ENCODE results near the gene KNSTRN. TPM values are rescaled to one million over a fixed set of nuclear protein-coding genes. Genes with fewer than 3 reads are reported as not detected.

KNSTRN gene
- total and polyA plus RNA-seq, 2 donors (not counting 3 experiments of a cell fraction or from before 2014, with no cell fraction given): 24.4 to 61.4 TPM

- DNase-seq (ENCODE audit: low read depth, low spot score): no peak
- no peak overlapping the region for H2AFZ ChIP-seq (ENCODE audit: low read depth, low read length)
- H3K27ac ChIP-seq (ENCODE audit: insufficient read depth, low read depth, low read length): no peak overlapping the region
- dilution Hi-C loops (cut with MboI; ENCODE audit: extremely low pct_ligation_motif_present, low sequenced_read_pairs): no loop called here
- no peak overlapping the region for H3K4me2 ChIP-seq (ENCODE audit: insufficient read depth, low read length)
- H3K9me1 ChIP-seq (replicated peaks; ENCODE audit: control insufficient read depth, extremely low read depth, insufficient read depth, low read length): no peaks in the 10 kb centered on the region
- CTCF ChIA-PET: interaction anchor here (1.6 to 3.2 kb wide), 4 partner anchors 11 to 77 kb away, joined by 9 to 66 read pairs (median 36); partner anchors contain the start of gene DISP2
- peaks cover 29% of the 10 kb centered on the region for H3K4me1 ChIP-seq (ENCODE audit: control insufficient read depth, extremely low read depth, insufficient read depth, low read length)
- no peaks in the 10 kb centered on the region for H3K9me3 ChIP-seq (replicated peaks; ENCODE audit: control insufficient read depth, insufficient read depth, low read length)
- no peaks in the 10 kb centered on the region for H3K79me2 ChIP-seq (ENCODE audit: control insufficient read depth, insufficient read depth, low read length)
- peaks cover 0 to 2% of the 10 kb centered on the region in 2 experiments for H3K27me3 ChIP-seq (ENCODE audit: control insufficient read depth in 2 of 2, insufficient read depth in 2 of 2, low read length in 2 of 2)
- no peaks in the 10 kb centered on the region for H4K20me1 ChIP-seq (replicated peaks; ENCODE audit: control insufficient read depth, extremely low read depth, insufficient read depth, low read length)
- TF ChIP-seq GATA2 (IDR thresholded peaks at IDR 0.05; ENCODE audit: insufficient read depth, insufficient read length, low read depth, low read length) (no peak), POLR2AphosphoS5 (IDR thresholded peaks at IDR 0.05; ENCODE audit: insufficient read depth, low read depth, low read length) (no peak), EZH2 (IDR thresholded peaks at IDR 0.05; ENCODE audit: borderline replicate concordance, low read depth, low read length, severe bottlenecking) (no peak), MYC (IDR thresholded peaks at IDR 0.05; ENCODE audit: low read depth, low read length) (no peak), FOS (IDR thresholded peaks at IDR 0.05; ENCODE audit: borderline replicate concordance, insufficient read depth, low read length) (no peak), CTCF (IDR thresholded peaks at IDR 0.05; ENCODE audit: extremely low read depth in 1 of 2, insufficient read depth in 1 of 2, low read depth in 1 of 2, low read length in 2 of 2) (no peak), JUN (IDR thresholded peaks at IDR 0.05; ENCODE audit: borderline replicate concordance, insufficient read depth, insufficient read length, low read depth) (no peak), POLR2A (IDR thresholded peaks at IDR 0.05; ENCODE audit: low read depth, low read length) (no peak)
- TF ChIP-seq, protein P1, sequence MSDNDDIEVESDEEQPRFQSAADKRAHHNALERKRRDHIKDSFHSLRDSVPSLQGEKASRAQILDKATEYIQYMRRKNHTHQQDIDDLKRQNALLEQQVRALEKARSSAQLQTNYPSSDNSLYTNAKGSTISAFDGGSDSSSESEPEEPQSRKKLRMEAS (IDR thresholded peaks at IDR 0.05; ENCODE audit: insufficient read depth, insufficient read length): no peak
- H3K36me3 ChIP-seq (ENCODE audit: control insufficient read depth in 2 of 2, extremely low read depth in 1 of 2, insufficient read depth in 2 of 2, low read length in 2 of 2): no peaks in the 10 kb centered on the region
- intact Hi-C loops (cut with micrococcal nuclease): no loop called here
- POLR2A ChIA-PET: no interaction called here
- no TSS peak for BruUV-seq (replicated peaks)
- H3K9ac ChIP-seq (replicated peaks; ENCODE audit: extremely low read depth, insufficient read depth, low read length): no peak overlapping the region
- H3K4me3 ChIP-seq (replicated peaks in 1 of 3; ENCODE audit: insufficient read depth in 1 of 3, low read depth in 1 of 3, low read length in 3 of 3): no peak overlapping the region
- FAIRE-seq: no peak
Observed at GRCh38 chr15:40345867-40346578, 36.5 kb upstream of the KNSTRN start.
